OCI-LY7 (cell line): Measurements from ENCODE around the gene KL. TPM values are rescaled to one million over a fixed set of nuclear protein-coding genes. Genes with fewer than 3 reads are reported as not detected.

Experiments
- BruUV-seq: library from RNA; stranded (reverse); fragments of 400-500 nt; replicated peaks from 2 replicates; lab custom pipeline; 2021; lab: Mats Ljungman, UMichigan
- CTCF ChIA-PET: fragments of 300-600 bp; sonication (Branson Sonifier 250); formaldehyde crosslinking; loops from one replicate; lab custom pipeline; 2022; ENCODE audit warnings: antibody characterized with exemption; ENCODE audit not compliant: unreplicated experiment; lab: Charles Lee
- POLR2A ChIA-PET: fragments of 300-600 bp; sonication (Branson Sonifier 250); formaldehyde crosslinking; loops from one replicate; lab custom pipeline; 2022; ENCODE audit warnings: antibody characterized with exemption; lab: Charles Lee
- DNase-seq: peaks from one replicate; pipeline ENCODE4 v3.0.0-alpha.2; 2015; ENCODE audit warnings: low spot score
- H2AFZ ChIP-seq: fragments of 200-600 bp; sonication (generic), shearing (Covaris generic); 2 replicates; pipeline ENCODE4 v1.6.1; 2014; ENCODE audit warnings: mild to moderate bottlenecking, antibody characterized with exemption, low read length, moderate library complexity
- H3K27ac ChIP-seq: fragments of 200-600 bp; sonication (generic); 2 replicates; pipeline ENCODE4 v1.5.1; 2014; ENCODE audit warnings: mixed run types, low read depth, mild to moderate bottlenecking, moderate library complexity, low read length, inconsistent platforms; ENCODE audit not compliant: poor library complexity, severe bottlenecking
- H3K36me3 ChIP-seq: fragments of 200-600 bp; sonication (generic); 2 replicates; pipeline ENCODE4 v1.6.1; 2014; ENCODE audit warnings: mild to moderate bottlenecking, antibody characterized with exemption, low read length, moderate library complexity, mixed read lengths; ENCODE audit not compliant: insufficient read depth
- H3K4me1 ChIP-seq: fragments of 200-600 bp; sonication (generic); 2 replicates; pipeline ENCODE4 v1.5.1; 2014; ENCODE audit warnings: mild to moderate bottlenecking, low read length; ENCODE audit not compliant: insufficient read depth, poor library complexity, severe bottlenecking
- H3K4me2 ChIP-seq: fragments of 200-600 bp; sonication (generic); 2 replicates; pipeline ENCODE4 v1.6.1; 2014; ENCODE audit warnings: mild to moderate bottlenecking, low read length
- H3K4me3 ChIP-seq: fragments of 200-600 bp; sonication (generic); 2 replicates; pipeline ENCODE4 v1.5.1; 2014; ENCODE audit warnings: mild to moderate bottlenecking, low read depth, low read length; ENCODE audit not compliant: poor library complexity, severe bottlenecking
- H3K79me2 ChIP-seq: fragments of 200-600 bp; sonication (generic); 2 replicates; pipeline ENCODE4 v1.6.1; 2016; ENCODE audit warnings: low read depth, mild to moderate bottlenecking, low read length, moderate library complexity, mixed read lengths; ENCODE audit not compliant: insufficient read depth
- H3K9me2 ChIP-seq: fragments of 200-600 bp; sonication (generic); 2 replicates; pipeline ENCODE4 v1.6.1; 2016; ENCODE audit warnings: mild to moderate bottlenecking, low read length, mixed read lengths; ENCODE audit not compliant: insufficient read depth
- H3K9me3 ChIP-seq: fragments of 200-600 bp; sonication (generic); 2 replicates; pipeline ENCODE4 v1.6.1; 2014; ENCODE audit warnings: mild to moderate bottlenecking, mixed run types, low read length, mixed read lengths
- H4K20me1 ChIP-seq: fragments of 200-600 bp; sonication (generic); 2 replicates; pipeline ENCODE4 v1.6.1; 2014; ENCODE audit warnings: mild to moderate bottlenecking, antibody characterized with exemption, low read length, moderate library complexity, mixed read lengths; ENCODE audit not compliant: insufficient read depth
- CTCF ChIP-seq: fragments of 200-600 bp; sonication (generic); conservative IDR thresholded peaks from 2 replicates; pipeline ENCODE4 v1.5.1; 2014; ENCODE audit warnings: mild to moderate bottlenecking, antibody characterized with exemption, low read length, moderate library complexity, mixed read lengths
- EZH2phosphoT487 ChIP-seq: fragments of 200-600 bp; sonication (generic); IDR thresholded peaks from 2 replicates; pipeline ENCODE4 v1.6.1; 2018; ENCODE audit warnings: low read depth, borderline replicate concordance, mild to moderate bottlenecking, mixed run types, antibody characterized with exemption, low read length, moderate library complexity, mixed read lengths
- intact Hi-C: fragments of 100-400 bp; cut with micrococcal nuclease; formaldehyde crosslinking; loops from one replicate; pipeline ENCODE4 v1.10.0; 2022; ENCODE audit not compliant: unreplicated experiment
- total RNA-seq, 2 experiments: library from RNA; depleted of rRNA in 1 of 2; stranded (reverse); fragments of >200 nt in 1 of 2; shearing (Covaris generic) in 1 of 2; gene quantifications; 2 replicates each; pipeline ENCODE4 v1.2.3, GENCODE V29; 2014 to 2022

KL gene
- total RNA-seq, 2 experiments from 2014 or later, result not detected

GRCh38 chr13:33083054-33083453 lies 66.8 kb downstream of the KL start:
- H2AFZ ChIP-seq, result no peak overlapping the region
- no peak overlapping the region for H3K4me2 ChIP-seq
- no peaks in the 10 kb centered on the region for H3K4me1 ChIP-seq
- ChIA-PET CTCF (no interaction called here), POLR2A (no interaction called here)
- H3K4me3 ChIP-seq, result no peak overlapping the region
- BruUV-seq, result no TSS peak
- no peaks in the 10 kb centered on the region for H3K36me3 ChIP-seq
- no peak for DNase-seq
- no peaks in the 10 kb centered on the region for H3K9me3 ChIP-seq
- H3K9me2 ChIP-seq, result no peaks in the 10 kb centered on the region
- no peak for TF ChIP-seq CTCF
- no peak for TF ChIP-seq EZH2phosphoT487
- no peaks in the 10 kb centered on the region for H3K79me2 ChIP-seq
- no peaks in the 10 kb centered on the region for H4K20me1 ChIP-seq
- intact Hi-C loops, result no loop called here
- no peak overlapping the region for H3K27ac ChIP-seq

- DNase-seq, result no peak
- Histone ChIP-seq H3K4me1 (no peaks in the 10 kb centered on the region), H3K4me2 (no peak overlapping the region), H3K9me3 (no peaks in the 10 kb centered on the region), H3K4me3 (no peak overlapping the region), H2AFZ (no peak overlapping the region), H3K27ac (no peak overlapping the region), H4K20me1 (no peaks in the 10 kb centered on the region), H3K36me3 (no peaks in the 10 kb centered on the region), H3K9me2 (no peaks in the 10 kb centered on the region), H3K79me2 (no peaks in the 10 kb centered on the region)
- ChIA-PET CTCF (no interaction called here), POLR2A (no interaction called here)
- intact Hi-C loops, result no loop called here
- no peak for TF ChIP-seq EZH2phosphoT487
- no peak for TF ChIP-seq CTCF
- no TSS peak for BruUV-seq
Observed at GRCh38 chr13:33087091-33087490, 70.9 kb downstream of the KL start.

- no peak overlapping the region for H3K4me3 ChIP-seq
- H3K79me2 ChIP-seq, result no peaks in the 10 kb centered on the region
- H3K4me1 ChIP-seq, result no peaks in the 10 kb centered on the region
- H4K20me1 ChIP-seq, result no peaks in the 10 kb centered on the region
- no peak overlapping the region for H3K27ac ChIP-seq
- no TSS peak for BruUV-seq
- no peak overlapping the region for H3K4me2 ChIP-seq
- no peaks in the 10 kb centered on the region for H3K36me3 ChIP-seq
- H2AFZ ChIP-seq, result no peak overlapping the region
- DNase-seq, result no peak
- intact Hi-C loops, result no loop called here
- H3K9me3 ChIP-seq, result no peaks in the 10 kb centered on the region
- TF ChIP-seq CTCF (no peak), EZH2phosphoT487 (no peak)
- ChIA-PET CTCF (interaction anchor here (0.9 kb wide), 1 partner anchor 11 kb away, joined by 3 read pairs; no protein-coding TSS in a partner anchor), POLR2A (no interaction called here)
- H3K9me2 ChIP-seq, result no peaks in the 10 kb centered on the region
Observed at GRCh38 chr13:33087790-33088189, 71.6 kb downstream of the KL start.
